HepG2 (cell line): ENCODE results near the gene OR8B8. TPM values are rescaled to one million over a fixed set of nuclear protein-coding genes. Genes with fewer than 3 reads are reported as not detected.

ENCODE experiments used
- ATAC-seq: fragments of 200-7000 bp; cut with Tn5 transposase; 3 replicates; pipeline ENCODE4 v1.9.1; 2020; ENCODE audit warnings: mild to moderate bottlenecking, moderate library complexity
- BruUV-seq: library from RNA; stranded (reverse); fragments of 400-500 nt; replicated peaks from 2 replicates; lab custom pipeline; 2021; lab: Mats Ljungman, UMichigan
- CTCF ChIA-PET: fragments of 300-600 bp; formaldehyde crosslinking; extraction: SDS; loops from one replicate; lab custom pipeline; 2021; ENCODE audit warnings: low total read pairs, inconsistent platforms, low intra/inter-chr PET ratio; lab: Yijun Ruan, JAX
- POLR2A ChIA-PET: fragments of 350-600 bp; sonication (Branson Sonifier 250); formaldehyde crosslinking; loops from one replicate; lab custom pipeline; 2020; ENCODE audit warnings: antibody characterized with exemption, inconsistent platforms; lab: Yijun Ruan, JAX
- DNase-seq: peaks from one replicate; pipeline ENCODE4 v3.0.0-alpha.2; 2015; ENCODE audit warnings: low spot score
- FAIRE-seq: peaks from 3 replicates; lab custom pipeline; 2011; peaks lifted over from hg19 to GRCh38; lab: Jason Lieb, UNC
- H2AFZ ChIP-seq: one replicate; pipeline ENCODE4 v1.6.1; 2011; ENCODE audit warnings: low read length, inconsistent platforms
- H3K27ac ChIP-seq: fragments of 300-600 bp; 3 replicates; pipeline ENCODE4 v1.8.0; 2011; ENCODE audit warnings: mixed run types, mild to moderate bottlenecking, mixed read lengths, low read length, inconsistent platforms; ENCODE audit not compliant: insufficient read depth; ENCODE audit errors: extremely low read length
- H3K27me3 ChIP-seq, 2 experiments: fragments of 200-600 bp in 1 of 2; 2 replicates in 1 of 2; 3 replicates in 1 of 2; pipeline versions ENCODE4 v1.6.0 to v1.8.0; 2011; ENCODE audit warnings: low read length in 2 of 2, mild to moderate bottlenecking in 2 of 2, moderate library complexity in 2 of 2, inconsistent platforms in 1 of 2; ENCODE audit not compliant: insufficient read depth in 2 of 2, control insufficient read depth in 1 of 2
- H3K36me3 ChIP-seq, 2 experiments: fragments of 200-600 bp in 1 of 2; replicated peaks in 1 of 2; 2 replicates in 1 of 2; 3 replicates in 1 of 2; pipeline versions ENCODE4 v1.5.1 to v1.8.0; 2011; ENCODE audit warnings: low read length in 2 of 2, inconsistent platforms in 1 of 2; ENCODE audit not compliant: insufficient read depth in 2 of 2, control insufficient read depth in 1 of 2
- H3K4me1 ChIP-seq: 2 replicates; pipeline ENCODE4 v1.5.1; 2012; ENCODE audit warnings: low read length, inconsistent platforms; ENCODE audit not compliant: insufficient read depth
- H3K4me2 ChIP-seq: 2 replicates; pipeline ENCODE4 v1.6.0; 2011; ENCODE audit warnings: low read depth, low read length, inconsistent platforms
- H3K4me3 ChIP-seq, 3 experiments: fragments of 200-600 bp in 1 of 3; sonication (generic), shearing (Covaris generic) in 1 of 3; replicated peaks in 1 of 3; 2 replicates each; pipeline ENCODE4 v1.5.1; 2011 to 2016; ENCODE audit warnings: low read length in 3 of 3, inconsistent platforms in 2 of 3, low read depth in 2 of 3, mild to moderate bottlenecking in 2 of 3, control low read depth in 1 of 3, mixed read lengths in 1 of 3; ENCODE audit not compliant: insufficient read depth in 1 of 3
- H3K79me2 ChIP-seq: one replicate; pipeline ENCODE4 v1.6.1; 2011; ENCODE audit warnings: low read length, inconsistent platforms; ENCODE audit not compliant: insufficient read depth
- H3K9ac ChIP-seq: 2 replicates; pipeline ENCODE4 v1.6.0; 2011; ENCODE audit warnings: mild to moderate bottlenecking, low read depth, low read length, inconsistent platforms; ENCODE audit not compliant: insufficient read depth
- H3K9me3 ChIP-seq: 2 replicates; pipeline ENCODE4 v1.5.1; 2012; ENCODE audit warnings: mild to moderate bottlenecking, low read length
- H4K20me1 ChIP-seq: 2 replicates; pipeline ENCODE4 v1.6.0; 2011; ENCODE audit warnings: inconsistent platforms, mild to moderate bottlenecking, low read length, moderate library complexity; ENCODE audit not compliant: insufficient read depth
- FOSL2 ChIP-seq: sonication (generic); formaldehyde crosslinking; IDR thresholded peaks from 2 replicates; pipeline ENCODE4 v1.4.0; 2020; ENCODE audit warnings: missing genetic modification reagents
- FOXA3 ChIP-seq: IDR thresholded peaks from 2 replicates; pipeline ENCODE4 v1.6.1; 2016; ENCODE audit warnings: missing genetic modification reagents, missing compliant biosample characterization
- KAT2B ChIP-seq: fragments of 150-350 bp; IDR thresholded peaks from 2 replicates; pipeline ENCODE4 v1.6.1; 2014; ENCODE audit warnings: low read depth, low read length, borderline replicate concordance
- KLF6 ChIP-seq: IDR thresholded peaks from 2 replicates; pipeline ENCODE4 v1.8.0; 2016; ENCODE audit warnings: missing biosample characterization, missing genetic modification reagents
- MAF1 ChIP-seq: sonication (generic); formaldehyde crosslinking; IDR thresholded peaks from 2 replicates; pipeline ENCODE4 v1.5.0; 2020; ENCODE audit warnings: missing genetic modification reagents, borderline replicate concordance
- MXD4 ChIP-seq: IDR thresholded peaks from 2 replicates; pipeline ENCODE4 v1.6.1; 2016; ENCODE audit warnings: mild to moderate bottlenecking, missing biosample characterization, missing genetic modification reagents
- NPAS2 ChIP-seq: sonication (generic); formaldehyde crosslinking; IDR thresholded peaks from 2 replicates; pipeline ENCODE4 v1.8.0; 2022; ENCODE audit warnings: mild to moderate bottlenecking, missing genetic modification reagents, borderline replicate concordance
- YEATS4 ChIP-seq: sonication (generic); formaldehyde crosslinking; IDR thresholded peaks from 2 replicates; pipeline ENCODE4 v1.4.0; 2020; ENCODE audit warnings: missing genetic modification reagents, borderline replicate concordance
- ZFAT ChIP-seq: sonication (generic); formaldehyde crosslinking; conservative IDR thresholded peaks from 2 replicates; pipeline ENCODE4 v1.8.1; 2023; ENCODE audit warnings: missing genetic modification reagents, inconsistent platforms
- ZFP36 ChIP-seq: fragments of 150-350 bp; IDR thresholded peaks from 2 replicates; pipeline ENCODE4 v1.6.1; 2018; ENCODE audit warnings: borderline replicate concordance, low read length, low read depth; ENCODE audit not compliant: partially characterized antibody
- ZNF143 ChIP-seq: sonication (generic); formaldehyde crosslinking; IDR thresholded peaks from 2 replicates; pipeline ENCODE4 v1.4.0; 2020; ENCODE audit warnings: missing genetic modification reagents
- ZNF225 ChIP-seq: sonication (generic); formaldehyde crosslinking; IDR thresholded peaks from 2 replicates; pipeline ENCODE4 v1.4.0; 2020; ENCODE audit warnings: mild to moderate bottlenecking, missing genetic modification reagents
- ZNF274 ChIP-seq: sonication (generic); formaldehyde crosslinking; IDR thresholded peaks from 2 replicates; pipeline ENCODE4 v1.5.1; 2020; ENCODE audit warnings: mild to moderate bottlenecking, missing genetic modification reagents
- ZNF337 ChIP-seq: sonication (generic); formaldehyde crosslinking; IDR thresholded peaks from 2 replicates; pipeline ENCODE4 v1.5.1; 2020; ENCODE audit warnings: missing genetic modification reagents, low read depth, mild to moderate bottlenecking, borderline replicate concordance
- ZSCAN12 ChIP-seq: sonication (generic); formaldehyde crosslinking; IDR thresholded peaks from 2 replicates; pipeline ENCODE4 v1.9.0; 2021; ENCODE audit warnings: mild to moderate bottlenecking, missing genetic modification reagents
- WGBS: methylation state at CpG from one replicate; pipeline ENCODE4 v1.1.6; 2017; ENCODE audit warnings: low lambda C conversion rate; 5-methylcytosine and 5-hydroxymethylcytosine counted together
- in situ Hi-C: cut with HindIII; loops from 2 replicates; pipeline ENCODE4 v1.10.0; 2017; ENCODE audit warnings: low pct_unique_long_range_greater_than_20kb; ENCODE audit not compliant: extremely low pct_ligation_motif_present
- intact Hi-C: fragments of 100-400 bp; cut with micrococcal nuclease; formaldehyde crosslinking; loops from one replicate; pipeline ENCODE4 v1.10.0; 2022; ENCODE audit not compliant: unreplicated experiment
- polyA plus RNA-seq, 8 experiments: library from polyadenylated mRNA; depleted of rRNA in 3 of 8; stranded (reverse) in 7 of 8; unstranded in 1 of 8; fragments of >200 nt; fragmentation: Illumina TruSeq in 4 of 8; extraction: Trizol in 4 of 8; gene quantifications; 2 replicates each; pipeline versions ENCODE4 v1.2.1 to v1.2.3, GENCODE V29; 2011 to 2016; ENCODE audit warnings: low read depth in 4 of 8, missing spikeins in 1 of 8, mixed read lengths in 1 of 8; ENCODE audit not compliant: insufficient read depth in 1 of 8
- total RNA-seq, 5 experiments: library from RNA; depleted of rRNA; stranded (reverse); fragments of >200 nt; fragmentation: Illumina TruSeq; extraction: Trizol; gene quantifications; 2 replicates each; pipeline ENCODE4 v1.2.3, GENCODE V29; 2016; ENCODE audit warnings: low read depth in 1 of 5
- TF ChIP-seq, protein P1 (sequence below): sonication (generic); formaldehyde crosslinking; IDR thresholded peaks from 2 replicates; pipeline ENCODE4 v1.4.0; 2020; ENCODE audit warnings: missing genetic modification reagents
- TF ChIP-seq, protein P2 (sequence below): sonication (generic); formaldehyde crosslinking; IDR thresholded peaks from 2 replicates; pipeline ENCODE4 v1.5.0; 2020; ENCODE audit warnings: mild to moderate bottlenecking, missing genetic modification reagents, moderate library complexity
- TF ChIP-seq, protein P3 (sequence below): IDR thresholded peaks from 2 replicates; pipeline ENCODE4 v1.6.1; 2012; ENCODE audit warnings: low read depth, low read length, improper control_type of control experiment
- TF ChIP-seq, protein P4 (sequence below): sonication (generic); formaldehyde crosslinking; IDR thresholded peaks from 2 replicates; pipeline ENCODE4 v1.4.0; 2020; ENCODE audit warnings: missing genetic modification reagents

OR8B8 gene
- total and polyA plus RNA-seq, 2 of the 13 experiments (the other 11 are each of a cell fraction or from before 2014, with no cell fraction given) = not detected

DNA sequence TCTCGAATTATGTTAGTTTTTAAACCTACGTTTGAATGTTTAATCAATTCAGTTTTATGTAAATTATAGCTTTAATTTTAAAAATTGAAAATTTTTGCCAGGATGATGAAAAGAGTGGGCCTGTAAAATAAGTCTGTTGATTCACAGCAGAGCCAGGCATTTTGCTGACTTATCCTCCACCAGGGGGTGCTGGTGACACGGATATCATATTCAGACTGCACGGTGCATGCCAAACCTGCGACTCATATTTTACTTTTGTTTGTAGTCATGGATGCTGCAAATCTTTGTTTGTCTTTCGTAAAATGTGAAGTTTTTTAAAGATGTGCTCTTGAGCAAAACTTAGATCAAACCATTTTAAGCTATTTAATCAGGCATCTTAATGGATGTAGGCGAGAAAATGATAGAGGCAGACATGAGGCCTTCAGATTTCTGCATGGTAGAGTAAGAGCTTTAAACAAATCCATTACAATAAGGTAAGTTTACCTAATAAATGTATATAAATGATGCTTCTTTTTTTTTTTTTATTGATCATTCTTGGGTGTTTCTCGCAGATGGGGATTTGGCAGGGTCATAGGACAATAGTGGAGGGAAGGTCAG, 43.1 kb downstream of the OR8B8 start:
- ChIA-PET POLR2A (no interaction called here), CTCF (interaction anchor here (1.9 kb wide), 1 partner anchor 184 kb away, joined by 6 read pairs; no protein-coding TSS in a partner anchor)
- Histone ChIP-seq H3K79me2 (no peaks in the 10 kb centered on the region), H3K9me3 (no peaks in the 10 kb centered on the region), H3K4me3 (no peak overlapping the region), H3K4me1 (no peaks in the 10 kb centered on the region), H3K27ac (no peak overlapping the region), H3K9ac (no peak overlapping the region), H4K20me1 (no peaks in the 10 kb centered on the region), H3K36me3 (no peaks in the 10 kb centered on the region), H3K4me2 (no peak overlapping the region), H2AFZ (no peak overlapping the region), H3K27me3 (no peaks in the 10 kb centered on the region)
- no TSS peak for BruUV-seq
- in situ Hi-C loops = loop anchor here (10.0 kb wide), 1 partner anchor 462 kb away; the partner anchor contains the start of gene ROBO3
- WGBS = 5% methylated on average over 8 of the region's 8 CpGs
- intact Hi-C loops = no loop called here
- DNase-seq (peak; percentile 56), ATAC-seq (peak; percentile 93), FAIRE-seq (peak; percentile 56)
- no peak for TF ChIP-seq ZNF143 (CRISPR knock-in tag)
- peak; percentile 92 for TF ChIP-seq FOSL2
- TF ChIP-seq, protein P1, sequence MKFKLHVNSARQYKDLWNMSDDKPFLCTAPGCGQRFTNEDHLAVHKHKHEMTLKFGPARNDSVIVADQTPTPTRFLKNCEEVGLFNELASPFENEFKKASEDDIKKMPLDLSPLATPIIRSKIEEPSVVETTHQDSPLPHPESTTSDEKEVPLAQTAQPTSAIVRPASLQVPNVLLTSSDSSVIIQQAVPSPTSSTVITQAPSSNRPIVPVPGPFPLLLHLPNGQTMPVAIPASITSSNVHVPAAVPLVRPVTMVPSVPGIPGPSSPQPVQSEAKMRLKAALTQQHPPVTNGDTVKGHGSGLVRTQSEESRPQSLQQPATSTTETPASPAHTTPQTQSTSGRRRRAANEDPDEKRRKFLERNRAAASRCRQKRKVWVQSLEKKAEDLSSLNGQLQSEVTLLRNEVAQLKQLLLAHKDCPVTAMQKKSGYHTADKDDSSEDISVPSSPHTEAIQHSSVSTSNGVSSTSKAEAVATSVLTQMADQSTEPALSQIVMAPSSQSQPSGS (CRISPR knock-in tag) = no peak
- no peak for TF ChIP-seq ZSCAN12 (CRISPR knock-in tag)
- no peak for TF ChIP-seq ZNF225 (CRISPR knock-in tag)
- no peak for TF ChIP-seq ZNF337 (CRISPR knock-in tag)
- TF ChIP-seq, protein P2, sequence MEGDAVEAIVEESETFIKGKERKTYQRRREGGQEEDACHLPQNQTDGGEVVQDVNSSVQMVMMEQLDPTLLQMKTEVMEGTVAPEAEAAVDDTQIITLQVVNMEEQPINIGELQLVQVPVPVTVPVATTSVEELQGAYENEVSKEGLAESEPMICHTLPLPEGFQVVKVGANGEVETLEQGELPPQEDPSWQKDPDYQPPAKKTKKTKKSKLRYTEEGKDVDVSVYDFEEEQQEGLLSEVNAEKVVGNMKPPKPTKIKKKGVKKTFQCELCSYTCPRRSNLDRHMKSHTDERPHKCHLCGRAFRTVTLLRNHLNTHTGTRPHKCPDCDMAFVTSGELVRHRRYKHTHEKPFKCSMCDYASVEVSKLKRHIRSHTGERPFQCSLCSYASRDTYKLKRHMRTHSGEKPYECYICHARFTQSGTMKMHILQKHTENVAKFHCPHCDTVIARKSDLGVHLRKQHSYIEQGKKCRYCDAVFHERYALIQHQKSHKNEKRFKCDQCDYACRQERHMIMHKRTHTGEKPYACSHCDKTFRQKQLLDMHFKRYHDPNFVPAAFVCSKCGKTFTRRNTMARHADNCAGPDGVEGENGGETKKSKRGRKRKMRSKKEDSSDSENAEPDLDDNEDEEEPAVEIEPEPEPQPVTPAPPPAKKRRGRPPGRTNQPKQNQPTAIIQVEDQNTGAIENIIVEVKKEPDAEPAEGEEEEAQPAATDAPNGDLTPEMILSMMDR (CRISPR knock-in tag) = peak; percentile 68
- no peak for TF ChIP-seq ZFP36
- TF ChIP-seq MXD4 (CRISPR knock-in tag) = no peak
- TF ChIP-seq YEATS4 (CRISPR knock-in tag) = no peak
- TF ChIP-seq NPAS2 = no peak
- no peak for TF ChIP-seq ZFAT
- TF ChIP-seq KLF6 (CRISPR knock-in tag) = no peak
- TF ChIP-seq FOXA3 (CRISPR knock-in tag) = peak; percentile 26; the same call in 1 of the 2 replicates
- TF ChIP-seq, protein P3, sequence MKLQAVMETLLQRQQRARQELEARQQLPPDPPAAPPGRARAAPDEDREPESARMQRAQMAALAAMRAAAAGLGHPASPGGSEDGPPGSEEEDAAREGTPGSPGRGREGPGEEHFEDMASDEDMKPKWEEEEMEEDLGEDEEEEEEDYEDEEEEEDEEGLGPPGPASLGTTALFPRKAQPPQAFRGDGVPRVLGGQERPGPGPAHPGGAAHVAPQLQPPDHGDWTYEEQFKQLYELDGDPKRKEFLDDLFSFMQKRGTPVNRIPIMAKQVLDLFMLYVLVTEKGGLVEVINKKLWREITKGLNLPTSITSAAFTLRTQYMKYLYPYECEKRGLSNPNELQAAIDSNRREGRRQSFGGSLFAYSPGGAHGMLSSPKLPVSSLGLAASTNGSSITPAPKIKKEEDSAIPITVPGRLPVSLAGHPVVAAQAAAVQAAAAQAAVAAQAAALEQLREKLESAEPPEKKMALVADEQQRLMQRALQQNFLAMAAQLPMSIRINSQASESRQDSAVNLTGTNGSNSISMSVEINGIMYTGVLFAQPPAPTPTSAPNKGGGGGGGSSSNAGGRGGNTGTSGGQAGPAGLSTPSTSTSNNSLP = 0 out of 2 replicates have a peak, but pooled peaks have one; percentile 29
- TF ChIP-seq MAF1 (CRISPR knock-in tag) = no peak
- no peak for TF ChIP-seq ZNF274 (CRISPR knock-in tag)
- TF ChIP-seq KAT2B = no peak
- TF ChIP-seq, protein P4, sequence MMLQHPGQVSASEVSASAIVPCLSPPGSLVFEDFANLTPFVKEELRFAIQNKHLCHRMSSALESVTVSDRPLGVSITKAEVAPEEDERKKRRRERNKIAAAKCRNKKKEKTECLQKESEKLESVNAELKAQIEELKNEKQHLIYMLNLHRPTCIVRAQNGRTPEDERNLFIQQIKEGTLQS (CRISPR knock-in tag) = no peak
